ENCODE data around the gene PRSS1. TPM values are rescaled to one million over a fixed set of nuclear protein-coding genes. Genes with fewer than 3 reads are reported as not detected.
"Not testable (repeated sequence)": the region's sequence is repeated elsewhere in the genome, so short reads cannot be mapped to it uniquely, and the experiment has no call there.

Gene PRSS1
- total and polyA plus RNA-seq, 3 experiments from 2014 or later: not detected

DNA sequence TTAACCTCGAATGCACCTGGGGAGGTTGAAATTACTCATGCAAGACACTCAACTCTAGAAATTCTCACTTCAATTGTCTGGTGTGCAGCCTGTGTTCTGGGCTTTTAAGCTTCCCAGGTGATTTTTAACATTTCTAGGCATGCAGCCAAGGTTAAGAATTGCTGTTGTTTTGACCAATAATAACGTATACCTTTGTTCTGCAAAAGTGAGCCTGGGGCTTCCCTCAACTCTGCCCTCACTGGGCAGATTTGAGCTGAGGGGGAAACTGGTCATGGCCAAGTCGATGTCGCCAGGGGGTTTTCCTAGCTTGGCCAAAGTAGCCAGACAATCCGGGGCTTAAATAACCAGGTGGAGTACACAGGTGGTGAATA is 22.1 kb downstream of the PRSS1 start:
- H3K9me3 Mint-ChIP-seq: no peaks in the 10 kb centered on the region
- H3K4me1 Mint-ChIP-seq: peaks cover 0 to 2% (median 0%) of the 10 kb centered on the region in 3 donors
- H3K27me3 ChIP-seq (ENCODE audit: insufficient read depth, low read length, poor library complexity, severe bottlenecking): no peaks in the 10 kb centered on the region
- H3K9me3 ChIP-seq (ENCODE audit: low read length): no peaks in the 10 kb centered on the region
- H3K4me1 ChIP-seq (ENCODE audit: insufficient read depth, low read length): no peaks in the 10 kb centered on the region
- no peak overlapping the region for H3K27ac ChIP-seq (ENCODE audit: low read depth, low read length)
- H3K36me3 ChIP-seq (ENCODE audit: insufficient read depth, low read length): no peaks in the 10 kb centered on the region
- no peaks in the 10 kb centered on the region for H3K36me3 Mint-ChIP-seq
- no peak overlapping the region for H3K4me3 ChIP-seq (ENCODE audit: low read length)
- peaks cover 2 to 3% of the 10 kb centered on the region in 2 donors for H3K27me3 Mint-ChIP-seq
- no peak overlapping the region for H3K27ac Mint-ChIP-seq
- ChIA-PET CTCF (no interaction called here), POLR2A (no interaction called here)
- DNase-seq: no peak
- no peak overlapping the region for H3K4me3 Mint-ChIP-seq

DNA sequence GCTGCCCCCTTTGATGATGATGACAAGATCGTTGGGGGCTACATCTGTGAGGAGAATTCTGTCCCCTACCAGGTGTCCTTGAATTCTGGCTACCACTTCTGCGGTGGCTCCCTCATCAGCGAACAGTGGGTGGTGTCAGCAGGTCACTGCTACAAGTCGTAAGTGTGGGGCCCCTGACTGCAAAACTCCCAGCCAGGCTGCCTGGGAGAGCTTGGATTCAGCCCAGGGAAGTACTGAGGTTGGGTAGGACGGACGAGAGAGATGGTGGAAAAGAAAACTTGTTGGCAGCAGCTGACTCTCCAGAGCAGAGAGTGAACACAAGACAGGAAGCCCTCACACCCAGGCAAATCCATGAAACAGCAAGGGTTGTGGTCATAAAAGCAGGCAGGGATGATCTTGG is 22.8 kb downstream of the PRSS1 start:
- Histone ChIP-seq H3K4me1 (ENCODE audit: insufficient read depth, low read length) (no peaks in the 10 kb centered on the region), H3K27me3 (ENCODE audit: insufficient read depth, low read length, poor library complexity, severe bottlenecking) (no peaks in the 10 kb centered on the region), H3K4me3 (ENCODE audit: low read length) (no peak overlapping the region), H3K9me3 (ENCODE audit: low read length) (no peaks in the 10 kb centered on the region), H3K27ac (ENCODE audit: low read depth, low read length) (no peak overlapping the region), H3K36me3 (ENCODE audit: insufficient read depth, low read length) (no peaks in the 10 kb centered on the region)
- DNase-seq: no peak
- no peaks in the 10 kb centered on the region for H3K9me3 Mint-ChIP-seq
- peak overlapping the region in 1 of 7 donors; percentile 19 for H3K4me3 Mint-ChIP-seq
- H3K27me3 Mint-ChIP-seq: peaks cover 2 to 3% of the 10 kb centered on the region in 2 donors
- CTCF ChIA-PET: no interaction called here
- H3K36me3 Mint-ChIP-seq: no peaks in the 10 kb centered on the region
- H3K27ac Mint-ChIP-seq: no peak overlapping the region
- H3K4me1 Mint-ChIP-seq: peaks cover 0 to 2% (median 0%) of the 10 kb centered on the region in 3 donors
- POLR2A ChIA-PET: no interaction called here

DNA sequence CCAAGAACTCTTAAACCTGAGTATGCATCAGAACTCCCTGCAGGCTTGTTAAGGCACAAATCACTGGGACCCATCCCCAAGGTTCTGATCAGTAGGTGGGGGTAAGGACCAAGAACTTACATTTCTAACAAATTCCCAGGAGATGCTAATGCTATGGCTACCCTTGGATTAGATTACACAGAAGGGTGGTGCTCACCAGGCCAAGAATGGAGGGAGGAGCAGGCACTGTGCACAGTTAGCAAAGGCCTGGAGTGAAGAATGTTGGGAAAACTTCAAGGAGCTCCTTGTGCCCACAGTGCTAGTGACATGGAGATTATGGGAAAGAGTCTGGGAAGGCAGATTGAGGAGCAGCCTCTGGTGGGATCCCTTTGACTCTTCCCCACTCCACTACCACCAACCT is 23.4 kb downstream of the PRSS1 start:
- Mint-ChIP-seq H3K27me3 (peaks cover 2 to 3% of the 10 kb centered on the region in 2 donors), H3K9me3 (no peaks in the 10 kb centered on the region), H3K4me3 (no peak overlapping the region), H3K27ac (no peak overlapping the region), H3K36me3 (no peaks in the 10 kb centered on the region), H3K4me1 (peaks cover 0 to 2% (median 0%) of the 10 kb centered on the region in 3 donors)
- no peaks in the 10 kb centered on the region for H3K4me1 ChIP-seq (ENCODE audit: insufficient read depth, low read length)
- no peaks in the 10 kb centered on the region for H3K27me3 ChIP-seq (ENCODE audit: insufficient read depth, low read length, poor library complexity, severe bottlenecking)
- H3K36me3 ChIP-seq (ENCODE audit: insufficient read depth, low read length): no peaks in the 10 kb centered on the region
- ChIA-PET POLR2A (no interaction called here), CTCF (no interaction called here)
- no peak overlapping the region for H3K4me3 ChIP-seq (ENCODE audit: low read length)
- no peak for DNase-seq
- no peaks in the 10 kb centered on the region for H3K9me3 ChIP-seq (ENCODE audit: low read length)
- H3K27ac ChIP-seq (ENCODE audit: low read depth, low read length): no peak overlapping the region

DNA sequence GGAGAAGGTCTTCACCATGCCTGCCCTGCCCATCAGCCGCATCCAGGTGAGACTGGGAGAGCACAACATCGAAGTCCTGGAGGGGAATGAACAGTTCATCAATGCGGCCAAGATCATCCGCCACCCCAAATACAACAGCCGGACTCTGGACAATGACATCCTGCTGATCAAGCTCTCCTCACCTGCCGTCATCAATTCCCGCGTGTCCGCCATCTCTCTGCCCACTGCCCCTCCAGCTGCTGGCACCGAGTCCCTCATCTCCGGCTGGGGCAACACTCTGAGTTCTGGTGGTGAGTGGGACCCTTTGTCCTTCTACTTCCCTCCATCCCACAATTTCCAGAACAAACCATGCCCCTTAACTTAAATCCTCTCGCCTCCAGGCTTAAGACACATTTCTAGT is 24.0 kb downstream of the PRSS1 start:
- DNase-seq: no peak
- H3K27ac ChIP-seq (ENCODE audit: low read depth, low read length): no peak overlapping the region
- no peaks in the 10 kb centered on the region for H3K4me1 ChIP-seq (ENCODE audit: insufficient read depth, low read length)
- Mint-ChIP-seq H3K27me3 (peaks cover 0 to 2% of the 10 kb centered on the region in 2 donors), H3K9me3 (no peaks in the 10 kb centered on the region), H3K36me3 (no peaks in the 10 kb centered on the region), H3K27ac (no peak overlapping the region), H3K4me3 (no peak overlapping the region), H3K4me1 (peaks cover 0 to 2% (median 0%) of the 10 kb centered on the region in 3 donors)
- CTCF ChIA-PET: no interaction called here
- H3K9me3 ChIP-seq (ENCODE audit: low read length): no peaks in the 10 kb centered on the region
- H3K36me3 ChIP-seq (ENCODE audit: insufficient read depth, low read length): no peaks in the 10 kb centered on the region
- H3K27me3 ChIP-seq (ENCODE audit: insufficient read depth, low read length, poor library complexity, severe bottlenecking): no peaks in the 10 kb centered on the region
- POLR2A ChIA-PET: no interaction called here
- H3K4me3 ChIP-seq (ENCODE audit: low read length): no peak overlapping the region

DNA sequence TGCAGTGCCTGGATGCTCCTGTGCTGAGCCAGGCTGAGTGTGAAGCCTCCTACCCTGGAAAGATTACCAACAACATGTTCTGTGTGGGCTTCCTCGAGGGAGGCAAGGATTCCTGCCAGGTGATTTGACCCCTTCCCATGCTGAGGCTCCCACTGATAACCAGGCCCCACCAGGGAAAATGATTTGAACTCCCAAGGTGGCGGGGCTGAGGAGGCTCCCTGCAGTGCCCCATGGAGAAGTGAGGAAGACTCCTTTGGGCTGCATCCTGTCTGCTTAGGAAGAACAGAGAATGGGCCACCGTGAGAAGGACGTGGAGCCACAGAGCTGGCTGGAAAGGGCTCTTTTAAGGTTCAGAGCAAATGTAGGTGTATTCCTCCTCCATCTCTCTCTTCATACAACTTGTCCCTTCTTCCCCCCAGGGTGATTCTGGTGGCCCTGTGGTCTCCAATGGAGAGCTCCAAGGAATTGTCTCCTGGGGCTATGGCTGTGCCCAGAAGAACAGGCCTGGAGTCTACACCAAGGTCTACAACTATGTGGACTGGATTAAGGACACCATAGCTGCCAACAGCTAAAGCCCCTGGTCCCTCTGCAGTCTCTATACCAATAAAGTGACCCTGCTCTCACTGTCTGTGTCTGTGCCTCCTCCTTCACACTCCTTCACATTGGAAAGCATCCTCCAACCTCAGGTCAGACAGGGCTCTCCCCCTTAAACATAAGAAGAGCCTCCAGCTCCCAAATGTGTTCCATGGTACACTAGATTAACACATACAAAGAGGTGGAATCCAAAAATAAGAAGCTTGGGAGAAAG is 24.9 kb downstream of the PRSS1 start:
- no peaks in the 10 kb centered on the region for H3K9me3 Mint-ChIP-seq
- Histone ChIP-seq H3K27ac (ENCODE audit: low read depth, low read length) (no peak overlapping the region), H3K4me1 (ENCODE audit: insufficient read depth, low read length) (no peaks in the 10 kb centered on the region), H3K9me3 (ENCODE audit: low read length) (no peaks in the 10 kb centered on the region), H3K36me3 (ENCODE audit: insufficient read depth, low read length) (no peaks in the 10 kb centered on the region), H3K4me3 (ENCODE audit: low read length) (no peak overlapping the region), H3K27me3 (ENCODE audit: insufficient read depth, low read length, poor library complexity, severe bottlenecking) (no peaks in the 10 kb centered on the region)
- peaks cover 0 to 2% (median 0%) of the 10 kb centered on the region in 3 donors for H3K4me1 Mint-ChIP-seq
- H3K27ac Mint-ChIP-seq: peak overlapping the region in 1 of 8 donors; percentile 63
- no peak overlapping the region for H3K4me3 Mint-ChIP-seq
- ChIA-PET CTCF (no interaction called here), POLR2A (no interaction called here)
- H3K36me3 Mint-ChIP-seq: no peaks in the 10 kb centered on the region
- no peak for DNase-seq
- no peaks in the 10 kb centered on the region for H3K27me3 Mint-ChIP-seq

DNA sequence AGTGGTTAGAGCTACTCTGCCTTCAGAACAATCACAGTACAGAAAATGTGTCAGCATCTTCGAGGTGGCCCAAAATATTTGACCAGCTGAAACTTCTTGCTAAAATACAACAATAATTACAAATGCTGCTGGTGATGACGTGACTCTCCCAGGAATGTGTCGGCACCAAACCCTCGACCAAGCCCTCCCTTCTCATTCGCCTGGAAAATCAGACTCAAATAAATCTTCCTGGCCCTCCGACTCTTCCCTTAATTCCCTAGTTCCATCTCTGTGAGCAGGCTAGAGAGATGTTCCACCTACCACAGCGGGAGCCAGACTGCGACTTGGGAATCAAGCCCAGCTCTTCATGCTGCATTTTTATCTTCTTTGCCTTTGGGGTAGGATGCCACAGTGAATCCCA is 25.6 kb downstream of the PRSS1 start:
- H3K9me3 Mint-ChIP-seq: no peaks in the 10 kb centered on the region
- no peaks in the 10 kb centered on the region for H3K27me3 ChIP-seq (ENCODE audit: insufficient read depth, low read length, poor library complexity, severe bottlenecking)
- no peaks in the 10 kb centered on the region for H3K4me1 ChIP-seq (ENCODE audit: insufficient read depth, low read length)
- POLR2A ChIA-PET: no interaction called here
- H3K36me3 Mint-ChIP-seq: no peaks in the 10 kb centered on the region
- peak overlapping the region in 1 of 8 donors; percentile 21 for H3K27ac Mint-ChIP-seq
- CTCF ChIA-PET: no interaction called here
- no peak overlapping the region for H3K27ac ChIP-seq (ENCODE audit: low read depth, low read length)
- no peak for DNase-seq
- no peak overlapping the region for H3K4me3 Mint-ChIP-seq
- H3K36me3 ChIP-seq (ENCODE audit: insufficient read depth, low read length): no peaks in the 10 kb centered on the region
- no peaks in the 10 kb centered on the region for H3K27me3 Mint-ChIP-seq
- peaks cover 0 to 2% (median 0%) of the 10 kb centered on the region in 3 donors for H3K4me1 Mint-ChIP-seq
- H3K4me3 ChIP-seq (ENCODE audit: low read length): no peak overlapping the region
- no peaks in the 10 kb centered on the region for H3K9me3 ChIP-seq (ENCODE audit: low read length)

DNA sequence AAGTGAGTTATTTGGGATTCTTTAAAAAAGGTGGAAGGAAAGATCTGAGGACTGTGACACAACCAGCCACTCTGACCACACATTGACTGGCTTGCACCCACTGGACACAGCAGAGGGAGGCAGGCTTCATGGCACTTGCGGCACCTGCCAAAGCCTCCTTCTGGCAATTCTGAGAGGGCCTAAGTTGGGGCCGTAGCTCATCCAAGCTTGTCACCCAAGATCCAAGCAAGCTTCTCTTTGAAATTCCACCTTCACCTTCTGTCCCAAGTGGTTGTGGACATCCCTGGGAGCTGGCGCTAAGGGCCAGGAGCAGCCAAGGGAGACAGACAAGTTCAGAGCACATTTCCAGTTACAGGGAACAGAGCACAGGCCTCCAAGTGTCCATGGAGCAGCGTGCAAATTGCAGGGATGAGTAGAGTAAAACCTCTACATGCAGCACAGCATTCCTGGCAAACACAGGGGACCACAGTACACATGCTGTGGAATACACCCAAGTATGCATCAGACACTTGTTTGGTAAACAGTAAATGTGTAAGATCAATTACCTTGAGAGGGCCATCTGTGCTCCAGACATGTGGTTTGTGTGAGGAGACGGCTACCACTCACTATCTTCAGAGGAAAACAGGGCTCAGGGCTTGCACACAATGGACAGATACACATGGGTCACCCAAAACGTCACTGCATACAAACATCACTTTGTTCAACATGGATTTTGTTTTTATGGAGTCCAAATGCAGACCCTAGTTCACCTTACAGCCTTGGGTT is 26.3 kb downstream of the PRSS1 start:
- DNase-seq; H3K4me1 Mint-ChIP-seq; CTCF ChIA-PET; H3K27me3 Mint-ChIP-seq; POLR2A ChIA-PET; H3K27ac Mint-ChIP-seq; H3K4me1 ChIP-seq (ENCODE audit: insufficient read depth, low read length); H3K36me3 Mint-ChIP-seq; H3K4me3 Mint-ChIP-seq; H3K4me3 ChIP-seq (ENCODE audit: low read length); H3K9me3 ChIP-seq (ENCODE audit: low read length); H3K9me3 Mint-ChIP-seq; H3K36me3 ChIP-seq (ENCODE audit: insufficient read depth, low read length); H3K27me3 ChIP-seq (ENCODE audit: insufficient read depth, low read length, poor library complexity, severe bottlenecking); H3K27ac ChIP-seq (ENCODE audit: low read depth, low read length): not testable (repeated sequence)

DNA sequence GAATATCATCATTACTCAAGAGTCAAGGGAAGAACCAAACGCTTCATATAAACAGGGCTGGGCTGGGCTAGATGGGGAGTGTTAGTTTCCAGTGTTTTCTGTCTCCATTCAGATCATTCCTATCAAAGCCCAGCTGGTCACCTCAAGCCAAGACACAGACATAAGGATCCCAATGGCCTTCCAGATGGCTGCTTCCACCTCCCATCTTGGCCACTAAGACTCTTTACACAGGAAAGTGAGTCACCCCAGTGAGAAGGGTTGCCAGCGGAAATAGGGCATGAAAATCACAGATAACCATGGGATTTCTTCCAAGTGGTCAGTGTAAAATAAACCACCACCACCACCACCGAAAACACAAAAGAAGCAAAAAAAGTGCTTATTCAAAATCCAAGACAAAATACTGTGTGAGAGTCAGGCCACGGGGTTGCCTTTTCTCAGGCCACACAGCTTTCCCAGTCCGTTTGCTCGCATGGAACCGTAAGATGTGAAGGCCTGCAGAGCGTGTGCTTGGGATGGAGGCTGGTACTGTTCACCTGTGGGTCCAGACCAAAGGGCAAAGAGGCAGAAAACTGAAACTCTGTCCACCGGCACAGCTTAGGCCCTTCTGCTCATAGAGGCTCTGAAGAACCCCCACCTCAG is 27.1 kb downstream of the PRSS1 start:
- ChIA-PET CTCF (interaction anchor here (1.4 kb wide), 1 partner anchor 37 kb away, joined by 3 read pairs; no protein-coding TSS in a partner anchor), POLR2A (no interaction called here)
- H3K4me1 ChIP-seq (ENCODE audit: insufficient read depth, low read length): no peaks in the 10 kb centered on the region
- H3K36me3 ChIP-seq (ENCODE audit: insufficient read depth, low read length): no peaks in the 10 kb centered on the region
- no peaks in the 10 kb centered on the region for H3K9me3 ChIP-seq (ENCODE audit: low read length)
- Mint-ChIP-seq H3K27me3 (no peaks in the 10 kb centered on the region), H3K27ac (no peak overlapping the region), H3K9me3 (no peaks in the 10 kb centered on the region), H3K36me3 (peaks cover 0 to under 1% (median 0%) of the 10 kb centered on the region in 3 donors), H3K4me1 (no peaks in the 10 kb centered on the region), H3K4me3 (no peak overlapping the region)
- no peak overlapping the region for H3K4me3 ChIP-seq (ENCODE audit: low read length)
- no peak for DNase-seq
- H3K27me3 ChIP-seq (ENCODE audit: insufficient read depth, low read length, poor library complexity, severe bottlenecking): no peaks in the 10 kb centered on the region
- H3K27ac ChIP-seq (ENCODE audit: low read depth, low read length): no peak overlapping the region

Measured in CD8-positive, alpha-beta memory T cell (primary cell).